GM13976 (cell line): ENCODE data around the gene MIP.
"Not testable (repeated sequence)": the region's sequence is repeated elsewhere in the genome, so short reads cannot be mapped to it uniquely, and the experiment has no call there.

Experiments
- DNase-seq: peaks from one replicate; pipeline ENCODE4 v3.0.0; 2012; ENCODE audit warnings: low spot score
- CTCF ChIP-seq: IDR thresholded peaks from 2 replicates; pipeline ENCODE4 v1.5.1; 2012; ENCODE audit warnings: borderline replicate concordance, mild to moderate bottlenecking; ENCODE audit not compliant: insufficient read depth; ENCODE audit errors: extremely low read depth, missing control alignments, control extremely low read depth
- in situ Hi-C: fragments of 300-500 bp; cut with MboI; formaldehyde crosslinking; loops from one replicate; pipeline ENCODE4 v1.12.0; 2022; ENCODE audit warnings: low sequenced_read_pairs, mixed read lengths, inconsistent platforms; ENCODE audit not compliant: unreplicated experiment

The MIP gene

DNA sequence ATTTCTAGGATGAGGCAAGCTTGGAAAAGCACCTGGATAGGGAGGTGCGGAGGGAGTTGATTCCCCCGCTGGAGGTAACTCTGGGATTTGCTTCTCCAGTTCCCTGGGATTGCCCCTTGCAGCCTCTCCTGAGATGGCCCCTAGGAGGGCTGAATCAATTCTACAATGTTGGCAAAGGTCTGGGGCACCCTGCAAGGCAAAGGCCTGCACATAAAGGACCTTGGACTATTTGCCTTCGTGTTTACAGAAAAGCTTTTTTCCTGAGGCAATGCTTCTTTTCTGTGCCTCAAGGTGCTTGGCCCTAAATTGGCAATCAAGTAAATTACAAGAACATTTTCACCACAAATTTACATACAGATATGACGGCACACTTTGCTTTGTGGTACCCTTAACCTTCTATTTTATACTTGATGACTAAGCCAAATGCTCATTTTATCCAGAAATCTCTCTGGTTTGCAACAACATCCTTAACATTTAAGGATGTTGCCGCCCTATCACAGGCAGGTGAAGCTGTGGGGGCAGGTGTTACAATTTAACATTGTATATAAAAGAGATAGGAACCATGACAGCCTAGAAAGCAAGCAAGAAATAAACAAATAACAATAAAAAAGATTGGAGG, 45.5 kb downstream of the MIP start:
- in situ Hi-C loops = no loop called here
- TF ChIP-seq CTCF = no peak
- DNase-seq = no peak

- DNase-seq, in situ Hi-C loops: not testable (repeated sequence)
Observed at GRCh38 chr12:56404227-56404626, 50.2 kb downstream of the MIP start.

GRCh38 chr12:56401612-56402011, 52.8 kb downstream of the MIP start:
- in situ Hi-C loops, DNase-seq: not testable (repeated sequence)

DNA sequence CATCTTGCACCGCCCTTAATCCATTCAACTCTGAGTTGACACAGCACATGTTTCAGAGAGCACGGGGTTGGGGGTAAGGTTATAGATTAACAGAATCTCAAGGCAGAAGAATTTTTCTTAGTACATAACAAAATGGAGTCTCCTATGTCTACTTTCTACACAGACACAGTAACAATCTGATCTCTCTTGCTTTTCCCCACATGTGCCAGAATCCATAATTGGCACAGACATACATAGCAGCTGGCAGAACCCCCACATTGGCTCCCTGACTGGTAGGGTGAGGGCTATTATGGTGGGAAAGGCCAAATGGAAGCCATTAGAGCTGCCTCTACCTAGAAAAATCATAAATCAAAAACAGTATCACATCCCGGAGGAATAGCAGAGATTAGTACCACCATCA, 53.3 kb downstream of the MIP start:
- DNase-seq, in situ Hi-C loops: not testable (repeated sequence)
